Fibroblast of villous mesenchyme (primary cell): ENCODE data around the gene RHOBTB3. TPM values are rescaled to one million over a fixed set of nuclear protein-coding genes. Genes with fewer than 3 reads are reported as not detected.
A peak's percentile ranks its signal among the peaks of the same experiment; 100 is the strongest.

ENCODE experiments used
- DNase-seq: peaks from one replicate; pipeline ENCODE4 v3.0.0-alpha.2; 2010; ENCODE audit warnings: low read depth
- H3K4me3 ChIP-seq: 2 replicates; pipeline ENCODE4 v1.5.1; 2011; ENCODE audit warnings: low read depth, mild to moderate bottlenecking, low read length
- total RNA-seq: library from RNA; depleted of rRNA; stranded (reverse); fragments of >200 nt; gene quantifications from 2 replicates; pipeline ENCODE4 v1.2.3, GENCODE V29; 2012
- TF ChIP-seq, protein P1 (sequence below): IDR thresholded peaks from 2 replicates; pipeline ENCODE4 v1.5.1; 2012; ENCODE audit warnings: low read depth, mild to moderate bottlenecking, low read length; ENCODE audit not compliant: insufficient read depth

RHOBTB3 gene, protein sequence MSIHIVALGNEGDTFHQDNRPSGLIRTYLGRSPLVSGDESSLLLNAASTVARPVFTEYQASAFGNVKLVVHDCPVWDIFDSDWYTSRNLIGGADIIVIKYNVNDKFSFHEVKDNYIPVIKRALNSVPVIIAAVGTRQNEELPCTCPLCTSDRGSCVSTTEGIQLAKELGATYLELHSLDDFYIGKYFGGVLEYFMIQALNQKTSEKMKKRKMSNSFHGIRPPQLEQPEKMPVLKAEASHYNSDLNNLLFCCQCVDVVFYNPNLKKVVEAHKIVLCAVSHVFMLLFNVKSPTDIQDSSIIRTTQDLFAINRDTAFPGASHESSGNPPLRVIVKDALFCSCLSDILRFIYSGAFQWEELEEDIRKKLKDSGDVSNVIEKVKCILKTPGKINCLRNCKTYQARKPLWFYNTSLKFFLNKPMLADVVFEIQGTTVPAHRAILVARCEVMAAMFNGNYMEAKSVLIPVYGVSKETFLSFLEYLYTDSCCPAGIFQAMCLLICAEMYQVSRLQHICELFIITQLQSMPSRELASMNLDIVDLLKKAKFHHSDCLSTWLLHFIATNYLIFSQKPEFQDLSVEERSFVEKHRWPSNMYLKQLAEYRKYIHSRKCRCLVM
- 370 and 720 TPM in 2 replicates for total RNA-seq

DNA sequence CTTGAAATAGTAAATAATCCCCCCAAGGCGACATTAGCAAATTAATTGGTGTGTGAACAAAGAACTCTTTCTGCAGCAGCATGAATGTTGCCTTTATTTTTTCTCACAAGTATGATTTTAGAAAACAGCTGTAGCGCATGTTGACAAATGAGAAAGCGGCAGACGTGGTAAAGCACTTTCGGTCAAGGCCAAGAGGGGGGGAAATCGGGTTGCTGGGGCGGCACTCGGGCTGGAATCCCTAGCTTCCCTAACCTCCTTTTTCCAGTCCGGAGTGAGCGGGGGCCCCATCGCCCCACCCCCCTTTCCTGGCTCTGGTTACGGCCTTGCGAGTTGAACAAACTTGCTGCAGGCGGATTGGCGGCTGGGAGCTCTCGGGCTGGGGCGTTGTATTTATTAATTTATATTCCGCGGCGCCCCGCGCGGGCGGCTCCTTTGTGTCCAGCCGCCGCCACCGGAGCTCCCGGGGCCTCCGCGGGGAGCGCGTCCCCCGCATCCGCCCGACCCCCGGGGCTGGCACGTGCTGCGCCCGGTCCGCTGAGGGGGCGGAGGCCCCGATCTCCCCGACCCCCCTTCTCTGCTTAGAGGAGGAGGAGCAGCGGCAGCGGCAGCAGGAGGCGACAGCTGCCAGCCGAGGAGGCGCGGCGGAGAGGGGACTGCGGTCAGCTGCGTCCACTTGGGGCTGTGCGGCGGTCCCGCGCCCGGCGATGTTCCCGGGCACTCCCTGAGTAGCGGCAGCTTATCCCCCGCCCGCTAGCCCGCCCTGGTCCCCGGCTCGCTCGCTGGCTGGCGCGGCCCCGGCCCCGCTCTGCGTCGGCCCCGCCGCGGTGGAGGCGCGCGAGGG is at the start of gene RHOBTB3:
RHOBTB3 (plus strand) TSS at position 607 of the 841 bp plus-strand sequence. CDS start 347 bp downstream, outside the sequence.
- peak within 1 kb of the TSS; percentile 77 for H3K4me3 ChIP-seq
- DNase-seq = peak; percentile 96
- TF ChIP-seq, protein P1, sequence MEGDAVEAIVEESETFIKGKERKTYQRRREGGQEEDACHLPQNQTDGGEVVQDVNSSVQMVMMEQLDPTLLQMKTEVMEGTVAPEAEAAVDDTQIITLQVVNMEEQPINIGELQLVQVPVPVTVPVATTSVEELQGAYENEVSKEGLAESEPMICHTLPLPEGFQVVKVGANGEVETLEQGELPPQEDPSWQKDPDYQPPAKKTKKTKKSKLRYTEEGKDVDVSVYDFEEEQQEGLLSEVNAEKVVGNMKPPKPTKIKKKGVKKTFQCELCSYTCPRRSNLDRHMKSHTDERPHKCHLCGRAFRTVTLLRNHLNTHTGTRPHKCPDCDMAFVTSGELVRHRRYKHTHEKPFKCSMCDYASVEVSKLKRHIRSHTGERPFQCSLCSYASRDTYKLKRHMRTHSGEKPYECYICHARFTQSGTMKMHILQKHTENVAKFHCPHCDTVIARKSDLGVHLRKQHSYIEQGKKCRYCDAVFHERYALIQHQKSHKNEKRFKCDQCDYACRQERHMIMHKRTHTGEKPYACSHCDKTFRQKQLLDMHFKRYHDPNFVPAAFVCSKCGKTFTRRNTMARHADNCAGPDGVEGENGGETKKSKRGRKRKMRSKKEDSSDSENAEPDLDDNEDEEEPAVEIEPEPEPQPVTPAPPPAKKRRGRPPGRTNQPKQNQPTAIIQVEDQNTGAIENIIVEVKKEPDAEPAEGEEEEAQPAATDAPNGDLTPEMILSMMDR = no peak

DNA sequence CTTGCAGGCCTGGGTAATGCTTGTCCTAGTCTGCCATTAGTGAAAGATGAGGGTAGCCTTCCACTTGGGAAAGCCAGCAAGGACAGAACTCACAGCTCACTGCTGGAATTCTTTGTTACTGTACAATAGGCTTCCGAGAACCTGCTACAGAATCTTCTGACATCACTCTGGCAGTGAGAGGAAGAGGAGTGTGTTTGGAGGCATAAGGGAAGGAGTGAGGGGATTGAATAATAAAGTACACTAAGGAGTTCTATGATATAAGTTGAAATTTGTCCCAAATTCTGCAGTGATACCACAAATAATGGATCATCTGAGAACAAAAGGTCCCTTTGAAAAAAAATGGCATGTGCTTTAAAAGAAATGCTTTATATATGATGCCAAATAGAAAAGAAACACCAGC is 48.2 kb upstream of the RHOBTB3 start, which contains the start of gene SPATA9:
SPATA9 (minus strand) TSS at position 101 of the 400 bp plus-strand sequence. CDS start 137 bp downstream, outside the sequence.
- TF ChIP-seq, protein P1 = no peak
- no peak for DNase-seq
- H3K4me3 ChIP-seq = no peak within 1 kb of the TSS

DNA sequence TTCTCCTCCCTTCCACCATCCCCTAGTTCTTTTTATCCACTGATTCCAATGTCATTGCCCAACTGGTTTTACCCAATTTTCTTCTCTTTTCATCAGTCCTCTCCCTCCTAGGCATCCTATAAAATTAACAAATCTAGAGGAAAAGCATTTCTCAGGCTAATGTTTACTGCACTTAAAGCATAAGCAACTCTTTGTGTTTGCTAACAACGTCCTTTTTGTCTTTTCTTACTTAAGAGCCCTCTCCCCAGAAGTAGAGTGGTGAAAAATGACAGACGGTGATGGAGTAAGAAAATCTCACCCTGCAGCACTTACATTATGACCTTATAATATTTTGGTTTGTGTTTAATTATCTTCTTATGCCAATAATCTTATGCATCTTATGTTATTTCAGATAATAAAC is 46.8 kb upstream of the RHOBTB3 start:
- no peak for DNase-seq
- H3K4me3 ChIP-seq = no peak overlapping the region
- TF ChIP-seq, protein P1 = no peak

DNA sequence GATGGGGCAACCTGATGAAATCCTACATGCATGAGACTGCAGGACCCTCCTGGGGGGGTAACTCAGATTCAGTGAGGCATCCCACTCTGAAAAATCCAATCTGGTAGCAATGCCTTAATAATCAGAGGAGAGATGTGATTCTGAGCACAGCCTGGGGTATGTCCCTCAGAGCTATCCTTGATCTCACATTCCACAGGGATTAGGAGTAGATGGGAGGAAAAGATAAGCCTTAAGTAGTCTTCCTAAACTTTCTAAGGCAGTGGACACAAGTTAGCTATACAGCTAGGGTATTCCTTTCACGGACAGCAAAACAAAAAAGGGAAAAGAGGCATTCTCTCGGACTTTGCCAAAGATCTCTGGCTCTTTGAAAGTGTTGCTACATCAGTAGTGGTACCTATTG is 44.5 kb upstream of the RHOBTB3 start:
- no peak overlapping the region for H3K4me3 ChIP-seq
- peak; percentile 22 for DNase-seq
- TF ChIP-seq, protein P1 = no peak

DNA sequence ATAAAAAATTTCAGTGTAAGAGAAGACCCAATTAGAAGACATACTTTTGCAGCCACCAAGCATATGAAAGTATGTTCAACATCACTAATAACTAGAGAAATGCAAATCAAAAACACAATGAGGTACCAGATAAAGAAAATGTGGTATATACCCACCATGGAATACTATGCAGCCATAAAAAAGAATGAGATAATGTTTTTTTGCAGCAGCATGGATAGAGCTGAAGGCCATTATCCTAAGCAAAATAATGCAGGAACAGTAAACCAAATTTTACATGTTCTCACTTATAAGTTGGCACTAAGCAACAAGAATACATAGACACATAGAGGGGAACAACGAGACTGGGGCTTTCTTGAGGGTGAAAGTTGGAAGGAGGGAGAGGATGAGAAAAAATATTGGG is 41.5 kb upstream of the RHOBTB3 start:
- DNase-seq = no peak
- no peak overlapping the region for H3K4me3 ChIP-seq
- TF ChIP-seq, protein P1 = no peak

DNA sequence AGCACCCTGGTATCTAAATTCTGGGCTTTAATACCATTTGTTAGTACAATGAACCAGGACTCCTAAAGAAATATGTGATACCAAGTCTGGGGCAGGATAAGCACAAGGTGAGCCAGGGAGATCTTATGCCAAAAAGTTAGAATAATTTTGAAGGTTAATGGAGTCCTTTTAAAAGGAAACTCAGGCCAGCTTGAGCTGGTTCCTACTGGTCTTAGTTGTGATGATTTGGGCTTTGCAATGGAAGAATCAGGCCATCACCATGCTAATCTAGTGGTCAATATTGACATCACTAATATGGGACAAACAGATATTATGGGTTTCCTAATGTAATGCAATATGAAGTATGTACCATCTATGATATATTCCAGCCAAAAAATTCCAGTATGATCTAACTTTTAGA is 40.8 kb upstream of the RHOBTB3 start:
- no peak for DNase-seq
- no peak overlapping the region for H3K4me3 ChIP-seq
- TF ChIP-seq, protein P1 = no peak
